ENCODE measurements around the gene PRSS38. TPM values are rescaled to one million over a fixed set of nuclear protein-coding genes. Genes with fewer than 3 reads are reported as not detected.

PRSS38 gene
- total RNA-seq, 6 donors from 2014 or later, result not detected

DNA sequence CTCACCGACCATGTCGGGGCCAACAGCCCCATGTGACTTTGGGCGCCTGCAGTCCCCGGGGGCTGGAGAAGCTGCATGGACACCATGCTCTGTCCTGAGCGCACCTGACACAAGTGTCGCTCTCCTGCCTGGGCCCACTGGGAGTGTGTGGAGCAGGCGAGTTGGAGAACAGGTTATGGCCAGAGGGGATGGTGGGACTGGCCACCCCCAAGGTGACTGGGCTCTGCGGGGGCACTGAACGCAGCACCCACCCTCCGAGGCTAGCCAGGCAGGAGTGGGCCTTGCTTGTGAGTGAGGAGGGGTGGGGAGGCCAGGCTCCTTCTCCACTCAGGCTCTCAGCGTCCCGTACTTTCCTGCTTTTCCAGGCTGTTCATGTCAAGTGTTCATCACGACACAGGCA lies 44.7 kb upstream of the PRSS38 start:
- no peak for TF ChIP-seq POLR2A (IDR thresholded peaks at IDR 0.05)
- TF ChIP-seq, protein P1, sequence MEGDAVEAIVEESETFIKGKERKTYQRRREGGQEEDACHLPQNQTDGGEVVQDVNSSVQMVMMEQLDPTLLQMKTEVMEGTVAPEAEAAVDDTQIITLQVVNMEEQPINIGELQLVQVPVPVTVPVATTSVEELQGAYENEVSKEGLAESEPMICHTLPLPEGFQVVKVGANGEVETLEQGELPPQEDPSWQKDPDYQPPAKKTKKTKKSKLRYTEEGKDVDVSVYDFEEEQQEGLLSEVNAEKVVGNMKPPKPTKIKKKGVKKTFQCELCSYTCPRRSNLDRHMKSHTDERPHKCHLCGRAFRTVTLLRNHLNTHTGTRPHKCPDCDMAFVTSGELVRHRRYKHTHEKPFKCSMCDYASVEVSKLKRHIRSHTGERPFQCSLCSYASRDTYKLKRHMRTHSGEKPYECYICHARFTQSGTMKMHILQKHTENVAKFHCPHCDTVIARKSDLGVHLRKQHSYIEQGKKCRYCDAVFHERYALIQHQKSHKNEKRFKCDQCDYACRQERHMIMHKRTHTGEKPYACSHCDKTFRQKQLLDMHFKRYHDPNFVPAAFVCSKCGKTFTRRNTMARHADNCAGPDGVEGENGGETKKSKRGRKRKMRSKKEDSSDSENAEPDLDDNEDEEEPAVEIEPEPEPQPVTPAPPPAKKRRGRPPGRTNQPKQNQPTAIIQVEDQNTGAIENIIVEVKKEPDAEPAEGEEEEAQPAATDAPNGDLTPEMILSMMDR (IDR thresholded peaks at IDR 0.05), result no peak
- no peak for TF ChIP-seq EP300 (IDR thresholded peaks at IDR 0.05)
- no peak for TF ChIP-seq POLR2AphosphoS5 (IDR thresholded peaks at IDR 0.05)
- Histone ChIP-seq H3K9me3 (no peaks in the 10 kb centered on the region), H3K4me1 (peaks cover 0 to 19% (median 5%) of the 10 kb centered on the region in 4 donors), H3K36me3 (peaks cover 5 to 56% (median 25%) of the 10 kb centered on the region in 4 donors), H3K27me3 (no peaks in the 10 kb centered on the region), H3K27ac (no peak overlapping the region), H3K4me3 (no peak overlapping the region)
- ATAC-seq (ENCODE audit: low FRiP score in 2 of 2), result no peak
- no peak for DNase-seq
- WGBS, 2 donors, result 95 to 98% methylated on average over 12 to 13 of the region's 13 CpGs

DNA sequence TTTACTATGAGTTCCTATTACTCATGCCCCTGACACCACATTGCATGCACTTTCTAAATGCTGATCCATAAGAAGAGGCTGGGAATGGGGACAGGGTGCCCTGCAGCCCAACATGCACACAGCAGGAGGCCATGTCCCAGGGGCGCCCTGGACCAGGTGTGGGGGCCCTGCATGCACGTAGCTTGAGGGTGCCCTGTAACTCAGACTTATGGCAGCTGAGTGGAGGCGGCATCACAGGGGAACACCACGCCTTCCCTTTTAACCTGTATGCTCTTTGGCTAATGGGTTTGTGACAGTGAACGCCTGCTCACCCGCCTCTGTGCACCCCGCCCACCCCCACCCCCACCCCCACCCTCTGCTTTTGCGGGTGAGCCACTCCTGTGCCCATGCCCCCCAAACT lies 44.1 kb upstream of the PRSS38 start:
- ATAC-seq (ENCODE audit: low FRiP score in 2 of 2) (no peak), DNase-seq (no peak)
- H3K4me3 ChIP-seq, result no peak overlapping the region
- 96 to 98% methylated on average over 6 to 8 of the region's 8 CpGs for WGBS, 2 donors
- no peaks in the 10 kb centered on the region for H3K27me3 ChIP-seq
- H3K4me1 ChIP-seq, result peaks cover 0 to 14% (median 5%) of the 10 kb centered on the region in 4 donors
- H3K27ac ChIP-seq, result no peak overlapping the region
- no peaks in the 10 kb centered on the region for H3K9me3 ChIP-seq
- no peak for TF ChIP-seq POLR2A (IDR thresholded peaks at IDR 0.05)
- TF ChIP-seq EP300 (IDR thresholded peaks at IDR 0.05), result no peak
- TF ChIP-seq, protein P1 (IDR thresholded peaks at IDR 0.05), result no peak
- no peak for TF ChIP-seq POLR2AphosphoS5 (IDR thresholded peaks at IDR 0.05)
- peaks cover 5 to 61% (median 27%) of the 10 kb centered on the region in 4 donors for H3K36me3 ChIP-seq

DNA sequence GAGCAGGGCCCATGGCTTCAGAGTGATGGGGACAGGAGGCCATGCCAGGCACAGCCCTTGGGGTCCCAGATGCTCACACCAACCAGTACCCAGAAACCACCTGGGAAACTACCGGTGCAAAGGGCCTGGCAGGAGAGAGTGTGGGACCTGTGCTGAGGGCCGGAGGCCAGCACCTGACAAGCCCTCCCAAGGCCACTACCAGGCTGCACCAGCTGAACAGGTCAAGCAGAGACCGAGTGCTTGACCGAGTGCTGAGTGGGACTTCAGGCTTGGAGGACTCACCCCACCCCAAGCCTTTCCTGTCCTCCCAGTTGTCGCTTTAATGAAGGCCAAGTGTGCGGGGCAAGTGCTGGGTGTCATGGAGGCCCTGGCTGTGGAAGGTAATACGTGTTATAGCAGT lies 43.7 kb upstream of the PRSS38 start:
- WGBS, 2 donors, result 89 to 97% methylated on average over 4 to 7 of the region's 7 CpGs
- H3K27ac ChIP-seq, result no peak overlapping the region
- no peak for TF ChIP-seq EP300 (IDR thresholded peaks at IDR 0.05)
- no peak for TF ChIP-seq POLR2AphosphoS5 (IDR thresholded peaks at IDR 0.05)
- TF ChIP-seq, protein P1 (IDR thresholded peaks at IDR 0.05), result no peak
- TF ChIP-seq POLR2A (IDR thresholded peaks at IDR 0.05), result no peak
- no peaks in the 10 kb centered on the region for H3K9me3 ChIP-seq
- peaks cover 0 to 9% (median 4%) of the 10 kb centered on the region in 4 donors for H3K4me1 ChIP-seq
- peaks cover 5 to 65% (median 29%) of the 10 kb centered on the region in 4 donors for H3K36me3 ChIP-seq
- no peaks in the 10 kb centered on the region for H3K27me3 ChIP-seq
- ATAC-seq (ENCODE audit: low FRiP score in 2 of 2), result no peak
- H3K4me3 ChIP-seq, result no peak overlapping the region
- DNase-seq, result no peak

DNA sequence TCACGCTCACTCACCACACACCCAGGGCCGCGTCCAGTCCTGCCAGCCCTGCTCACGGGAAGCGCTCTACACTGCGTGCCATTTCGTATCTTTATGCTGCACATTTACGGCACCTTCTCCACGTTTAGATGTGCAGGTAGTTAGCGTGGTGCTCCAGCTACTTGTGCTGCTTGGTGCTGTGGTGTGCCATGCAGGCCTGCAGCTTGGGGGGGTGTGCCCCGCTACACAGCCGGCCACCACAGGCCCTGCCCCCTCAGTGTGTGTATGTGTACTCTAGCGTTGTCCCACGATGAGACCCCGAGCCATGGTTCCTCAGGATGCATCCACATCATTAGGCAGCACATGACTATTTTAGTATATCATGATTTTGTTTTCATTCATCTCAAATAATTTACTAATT lies 41.9 kb upstream of the PRSS38 start:
- Histone ChIP-seq H3K4me1 (no peaks in the 10 kb centered on the region), H3K27ac (no peak overlapping the region), H3K36me3 (peaks cover 0 to 47% (median 12%) of the 10 kb centered on the region in 4 donors), H3K27me3 (no peaks in the 10 kb centered on the region), H3K9me3 (no peaks in the 10 kb centered on the region), H3K4me3 (no peak overlapping the region)
- TF ChIP-seq POLR2A (IDR thresholded peaks at IDR 0.05) (no peak), EP300 (IDR thresholded peaks at IDR 0.05) (no peak), POLR2AphosphoS5 (IDR thresholded peaks at IDR 0.05) (no peak)
- TF ChIP-seq, protein P1 (IDR thresholded peaks at IDR 0.05), result no peak
- DNase-seq (no peak), ATAC-seq (ENCODE audit: low FRiP score in 2 of 2) (no peak)
- 92 to 96% methylated on average over 15 of the region's 15 CpGs for WGBS, 2 donors

DNA sequence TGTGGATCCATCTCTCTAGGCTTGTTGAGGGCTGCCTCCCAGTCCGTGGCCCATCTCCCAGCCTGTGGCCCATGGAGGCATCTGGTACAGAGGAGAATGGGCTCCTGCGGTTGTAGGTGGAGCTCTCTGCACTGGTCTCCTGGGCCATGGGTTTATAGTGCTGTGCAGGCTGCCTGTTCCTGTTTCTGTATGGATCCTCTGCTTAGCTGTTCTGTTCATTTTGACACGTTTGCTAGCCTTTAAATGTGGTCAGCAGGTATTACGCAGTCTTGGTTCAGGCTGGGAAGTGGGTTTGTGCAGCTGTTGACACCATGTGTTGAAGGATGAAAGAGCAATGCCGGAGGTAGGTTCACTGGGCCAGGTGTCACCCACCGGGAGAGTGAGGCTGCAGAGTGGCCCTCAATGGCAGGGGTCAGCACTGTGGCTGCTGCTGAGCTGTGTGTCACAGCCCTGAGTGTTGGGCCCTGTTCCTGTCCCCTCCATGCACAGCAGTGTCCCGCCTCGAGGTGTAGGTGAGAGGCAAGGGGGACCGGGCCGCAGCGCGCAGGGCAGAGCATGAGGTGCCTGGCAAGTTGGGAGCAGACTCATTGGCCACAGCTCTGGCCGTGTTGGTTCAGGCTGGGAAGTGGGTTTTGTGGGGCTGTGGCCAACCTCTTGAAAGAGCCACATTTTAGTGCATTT lies 41.3 kb upstream of the PRSS38 start:
- TF ChIP-seq POLR2A (IDR thresholded peaks at IDR 0.05), result no peak
- TF ChIP-seq POLR2AphosphoS5 (IDR thresholded peaks at IDR 0.05), result no peak
- TF ChIP-seq, protein P1 (IDR thresholded peaks at IDR 0.05), result no peak
- peak in 1 of 2 donors; percentile 79 for DNase-seq
- H3K27ac ChIP-seq, result no peak overlapping the region
- ATAC-seq (ENCODE audit: low FRiP score in 2 of 2), result no peak
- H3K4me1 ChIP-seq, result no peaks in the 10 kb centered on the region
- peaks cover 0 to 41% (median 7%) of the 10 kb centered on the region in 4 donors for H3K36me3 ChIP-seq
- H3K4me3 ChIP-seq, result no peak overlapping the region
- H3K9me3 ChIP-seq, result no peaks in the 10 kb centered on the region
- 80 to 88% methylated on average over 12 to 13 of the region's 13 CpGs for WGBS, 2 donors
- no peaks in the 10 kb centered on the region for H3K27me3 ChIP-seq
